Posterior vena cava (tissue), 2 donors: ENCODE data around the gene TMEM94. TPM values are rescaled to one million over a fixed set of nuclear protein-coding genes. Genes with fewer than 3 reads are reported as not detected.
"Not testable (repeated sequence)": the region's sequence is repeated elsewhere in the genome, so short reads cannot be mapped to it uniquely, and the experiment has no call there.

Experiments used
- DNase-seq: peaks from one replicate; pipeline ENCODE4 v3.0.0-alpha.2; 2020; ENCODE audit warnings: low spot score
- intact Hi-C, 2 donors: fragments of 100-400 bp; cut with DNase I; formaldehyde crosslinking; loops; one replicate each; pipeline versions ENCODE4 v1.14.1 to v1.14.2; 2022 to 2023
- total RNA-seq, 2 donors: library from RNA; stranded (reverse); fragmentation: NEBNext Ultra II Directional; extraction: Animal tissue kit (Norgen Biotek cat#: 25700); gene quantifications; one replicate each; pipeline ENCODE4 v1.2.1, GENCODE V29; 2021
- donor health status: DM: yes; HTN: yes; CAD: no.
- donor health status: DM: yes; HTN: yes; CAD: no.

Gene TMEM94
- total RNA-seq, 2 donors from 2014 or later: 53.8 to 64.3 TPM

DNA sequence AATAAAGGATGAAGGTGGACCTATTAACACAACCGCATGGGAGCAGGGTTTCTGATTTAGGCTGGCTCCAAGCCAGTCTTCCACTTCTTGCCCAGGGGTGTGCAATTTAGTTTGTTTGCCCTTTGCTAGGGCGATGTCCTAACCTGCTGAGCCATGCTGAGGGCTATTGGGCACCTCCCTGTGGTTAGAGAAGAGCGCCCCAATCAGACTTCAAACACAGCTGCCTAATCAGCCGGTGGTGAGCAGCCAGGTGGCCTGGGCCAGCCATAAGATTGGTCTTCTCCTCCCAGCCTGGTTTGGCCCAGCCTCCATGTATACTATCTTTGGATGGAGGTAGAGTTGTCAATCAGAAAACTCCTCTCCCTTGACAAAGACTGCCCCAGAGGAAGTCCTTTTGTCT, 15.7 kb downstream of the TMEM94 start:
- no peak for DNase-seq
- intact Hi-C loops: no loop called here

DNA sequence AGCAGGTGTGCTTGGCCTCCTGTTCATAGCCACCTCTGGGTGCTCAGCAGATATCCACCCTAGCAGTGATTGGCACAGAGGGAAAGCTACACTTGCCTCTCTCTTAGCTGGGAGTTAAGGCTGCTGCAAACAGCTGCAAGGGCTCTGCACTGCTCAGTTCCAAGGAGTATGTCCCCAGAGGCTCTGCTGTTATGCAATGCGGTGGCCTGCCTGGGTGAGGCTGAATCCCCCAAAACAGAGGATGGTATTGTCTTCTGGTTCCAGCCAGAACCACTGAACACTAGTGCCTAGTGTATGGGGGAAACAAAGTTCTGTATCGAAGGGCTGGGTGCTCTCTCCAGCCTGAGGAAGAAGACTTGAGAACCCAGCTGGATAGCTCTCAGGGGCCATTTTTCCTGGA, 16.8 kb downstream of the TMEM94 start:
- DNase-seq: no peak
- intact Hi-C loops: no loop called here

DNA sequence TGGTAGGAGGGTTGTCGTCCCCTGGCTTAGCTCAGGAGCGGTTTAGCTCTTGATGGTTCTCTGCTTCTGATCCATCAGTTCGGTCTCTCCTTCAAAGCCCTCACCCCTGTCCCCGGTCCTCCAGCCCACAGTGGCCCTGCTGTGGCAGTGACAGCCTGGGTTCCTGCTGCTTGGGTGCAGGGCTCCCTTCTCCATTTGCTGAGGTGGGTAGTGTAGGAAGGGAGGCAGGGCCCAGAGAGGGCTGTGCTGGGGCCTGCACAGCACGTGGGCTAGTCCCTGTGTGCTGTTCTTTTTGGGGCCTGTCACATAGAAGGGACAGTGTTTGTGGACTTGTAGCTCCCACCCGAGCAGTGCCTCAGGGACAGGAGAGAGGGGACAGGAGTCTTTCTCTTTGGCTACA, 18.3 kb downstream of the TMEM94 start:
- DNase-seq: no peak
- intact Hi-C loops: loop anchor here in 1 of 2 donors (1.0 kb wide), 1 partner anchor 33 kb away; no protein-coding TSS in a partner anchor

DNA sequence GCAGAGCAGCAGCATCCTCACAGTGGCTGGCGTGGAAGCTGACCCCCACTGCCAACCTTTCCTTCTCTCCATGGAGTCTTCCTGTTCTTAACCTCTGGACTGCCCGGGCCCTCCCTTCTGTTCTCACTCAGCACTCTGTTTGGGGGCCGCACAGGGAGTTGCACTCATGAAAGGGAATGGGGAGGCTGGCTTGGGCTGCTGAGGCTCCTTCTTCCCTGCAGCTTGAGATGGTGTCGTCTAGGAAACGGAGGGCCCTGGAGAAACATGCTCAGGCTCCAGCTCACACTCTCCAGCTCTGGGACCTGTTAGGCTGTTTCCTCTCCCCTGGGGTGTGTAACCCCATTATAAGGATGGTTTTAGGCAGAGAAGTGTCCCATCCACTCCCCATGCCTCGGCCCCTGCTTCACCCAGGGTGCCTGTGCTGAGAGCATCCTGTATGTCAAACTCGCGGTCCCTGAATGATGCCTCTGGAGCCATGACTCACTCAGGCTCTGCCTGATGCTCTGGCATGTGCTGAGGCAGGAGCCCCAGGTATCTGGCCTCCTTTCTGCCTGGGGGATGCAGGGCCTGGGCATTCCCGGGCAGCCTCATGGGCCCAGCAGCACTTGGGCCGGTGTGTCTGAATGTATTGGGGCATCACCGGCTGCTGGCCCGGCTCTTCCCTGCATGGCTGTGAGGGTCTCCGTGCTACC, 18.9 kb downstream of the TMEM94 start:
- DNase-seq: no peak
- intact Hi-C loops: no loop called here

DNA sequence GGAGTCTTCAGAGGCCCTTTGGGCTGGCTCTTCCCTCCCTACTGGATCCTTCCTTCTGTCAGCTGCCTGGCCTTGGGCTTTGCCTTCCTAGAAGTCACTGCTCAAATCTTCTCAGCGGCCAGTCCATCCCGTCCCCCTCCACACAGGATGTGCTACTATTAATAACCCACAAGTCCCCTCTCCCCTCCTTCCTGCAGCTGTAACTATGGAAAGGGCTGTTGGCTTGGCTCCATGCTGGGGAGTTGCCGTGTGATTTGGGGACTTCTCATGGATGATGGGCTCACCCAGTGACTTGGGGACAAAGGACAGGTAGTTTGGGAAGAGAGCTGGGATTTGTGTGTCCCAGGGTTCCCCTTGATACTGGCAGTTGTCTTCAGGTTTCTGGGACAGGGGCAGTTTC, 19.4 kb downstream of the TMEM94 start:
- no peak for DNase-seq
- intact Hi-C loops: no loop called here

DNA sequence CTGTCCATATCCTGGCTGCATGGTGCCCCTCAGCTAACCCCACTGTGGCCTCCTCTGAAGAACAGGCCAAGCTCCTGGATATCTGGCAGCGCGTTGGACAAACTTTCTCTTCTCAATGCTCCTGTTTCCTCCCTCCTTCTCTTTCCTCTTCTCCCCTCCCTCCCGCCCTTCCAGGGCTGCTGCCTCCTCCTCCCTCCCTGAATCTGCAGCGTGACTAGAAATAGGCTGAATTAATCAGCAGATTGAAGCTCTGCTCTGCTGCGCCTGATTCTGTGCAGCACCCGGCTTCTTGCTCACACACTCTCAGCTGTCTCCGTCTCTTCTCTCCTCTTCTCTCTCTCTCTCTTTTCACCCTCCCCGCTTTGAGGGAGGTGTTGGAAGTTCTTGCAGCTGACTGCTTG, 19.8 kb downstream of the TMEM94 start:
- DNase-seq: no peak
- intact Hi-C loops: no loop called here

DNA sequence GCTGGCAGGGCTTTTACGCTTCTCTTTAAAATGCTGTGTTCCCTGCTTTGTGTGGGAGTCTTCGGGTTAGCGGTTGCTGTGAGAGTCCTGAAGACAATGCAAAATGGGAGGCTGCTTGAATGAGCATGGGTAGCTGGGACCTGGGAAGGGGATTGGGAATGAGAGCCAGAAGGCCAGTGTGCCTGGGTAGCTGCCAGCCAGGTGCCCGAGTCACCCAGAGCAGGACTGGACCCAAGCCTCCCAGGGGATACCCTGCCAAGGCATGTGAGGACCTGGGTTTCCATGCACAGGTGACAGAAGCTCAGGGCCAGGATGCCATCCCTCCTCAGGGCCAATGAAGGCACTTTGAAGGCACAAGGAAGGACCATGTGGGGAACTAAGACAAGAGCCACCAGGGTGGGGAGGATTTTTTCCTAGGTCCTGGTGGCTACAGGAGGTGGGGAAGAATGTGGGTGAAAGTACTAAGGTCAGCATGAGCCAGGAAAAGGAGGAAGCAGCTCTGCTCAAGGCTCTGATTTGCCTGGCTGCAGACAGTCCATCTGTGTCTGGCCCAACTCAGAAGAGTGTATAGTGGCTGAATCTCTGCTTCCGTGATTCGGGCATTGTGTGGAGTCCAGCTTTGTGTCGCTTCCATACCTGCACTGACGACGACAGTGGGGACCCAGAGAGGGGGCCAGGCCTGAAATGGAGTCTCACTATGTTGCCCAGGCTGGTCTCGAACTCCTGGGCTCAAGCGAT, 20.5 kb downstream of the TMEM94 start:
- DNase-seq: no peak
- intact Hi-C loops: no loop called here

DNA sequence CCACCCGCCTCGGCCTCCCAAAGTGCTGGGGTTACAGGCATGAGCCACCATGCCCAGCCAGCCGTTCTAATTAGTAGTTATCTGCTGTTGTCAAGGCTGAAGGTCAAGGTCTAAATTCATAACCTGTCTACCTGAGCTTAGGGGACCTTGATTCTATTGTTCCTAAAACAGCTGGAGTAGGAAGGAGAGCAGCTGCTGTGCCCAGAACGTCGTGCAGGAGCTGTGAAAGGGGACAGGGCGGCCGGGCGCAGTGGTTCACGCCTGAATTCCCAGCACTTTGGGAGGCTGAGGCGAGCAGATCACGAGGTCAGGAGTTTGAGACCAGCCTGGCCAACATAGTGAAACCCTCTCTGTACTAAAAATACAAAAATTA, 21.0 kb downstream of the TMEM94 start:
- DNase-seq, intact Hi-C loops: not testable (repeated sequence)

DNA sequence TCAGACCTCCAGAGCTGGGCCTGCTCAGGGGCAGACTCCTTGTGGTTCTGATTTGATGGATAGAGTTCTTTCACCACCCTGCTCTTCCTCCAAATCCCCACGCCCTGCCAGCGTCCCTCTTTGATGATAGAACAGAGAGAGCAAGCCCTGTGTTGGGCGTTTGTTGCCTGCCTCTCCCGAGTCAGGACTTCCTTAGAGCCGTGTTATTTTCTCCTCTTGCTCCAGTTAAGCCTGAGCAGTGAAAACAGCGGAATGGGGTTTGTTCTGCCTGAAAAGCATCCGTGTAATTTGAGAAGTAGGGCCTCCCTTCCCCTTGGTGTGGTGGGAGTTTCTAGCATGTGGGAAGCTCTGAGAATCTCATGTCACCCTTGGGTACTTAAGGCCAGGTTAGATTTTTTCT, 22.1 kb downstream of the TMEM94 start:
- DNase-seq: no peak
- intact Hi-C loops: no loop called here

DNA sequence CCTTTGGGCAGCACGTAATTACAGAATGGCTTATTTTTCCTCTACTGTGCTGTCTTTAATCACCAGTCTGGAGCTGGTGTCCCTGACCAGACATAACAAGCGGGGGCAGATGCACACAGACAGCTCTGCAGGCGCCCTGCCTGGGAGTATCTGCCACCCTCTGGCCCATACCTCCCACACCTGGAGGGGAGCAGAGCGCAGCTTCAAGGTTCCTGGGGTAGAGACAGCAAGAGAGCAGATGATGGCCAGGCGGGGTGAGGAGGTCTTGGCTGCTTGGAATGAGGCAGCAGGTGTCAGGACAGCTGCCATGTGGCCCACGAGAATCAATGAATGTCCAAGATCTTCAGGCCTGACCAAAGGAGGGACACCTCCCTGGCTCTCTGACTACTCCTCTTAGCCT, 23.8 kb downstream of the TMEM94 start:
- no peak for DNase-seq
- intact Hi-C loops: no loop called here

DNA sequence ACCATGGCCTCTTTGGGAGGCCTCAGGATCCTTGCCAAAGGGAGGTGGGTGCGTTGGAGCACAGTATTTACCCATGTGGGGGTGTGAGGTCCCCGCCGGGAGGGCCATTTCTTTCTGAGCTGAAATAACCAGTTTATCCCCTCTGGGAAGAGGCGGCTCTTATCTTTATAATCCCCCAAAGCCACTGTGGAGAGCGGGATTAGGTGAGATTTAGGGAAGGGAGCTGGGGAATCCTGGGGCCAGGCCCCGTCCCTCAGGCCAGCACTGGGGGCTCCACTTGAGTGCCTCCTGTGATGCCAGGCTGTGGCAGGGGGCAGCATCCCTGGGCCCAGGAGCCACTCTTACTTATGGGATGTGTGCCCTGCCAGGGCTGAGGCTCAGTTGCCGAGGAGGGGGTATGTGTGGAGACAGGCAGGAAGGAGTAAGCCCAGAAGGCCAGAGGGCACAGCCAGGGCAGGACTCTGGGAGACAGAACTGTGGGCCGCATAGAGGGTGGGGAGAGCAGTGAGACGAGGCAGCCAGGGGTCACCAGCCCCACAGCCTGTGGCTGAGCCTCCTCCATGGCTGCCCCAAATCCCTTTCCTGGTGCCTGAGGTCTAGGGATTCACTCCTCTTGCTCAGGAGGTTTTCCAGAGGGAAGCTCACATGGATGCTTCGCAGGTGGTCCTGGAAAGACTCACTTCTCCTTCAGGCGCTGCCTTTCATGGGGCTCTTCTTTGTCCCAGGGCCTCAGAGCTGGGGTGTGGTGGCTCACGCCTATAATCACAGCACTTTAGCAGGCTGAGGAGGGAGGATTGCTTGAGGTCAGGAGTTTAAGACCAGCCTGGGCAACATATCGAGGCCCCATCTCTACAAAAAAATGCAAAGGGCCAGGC, 25.0 kb downstream of the TMEM94 start:
- no peak for DNase-seq

DNA sequence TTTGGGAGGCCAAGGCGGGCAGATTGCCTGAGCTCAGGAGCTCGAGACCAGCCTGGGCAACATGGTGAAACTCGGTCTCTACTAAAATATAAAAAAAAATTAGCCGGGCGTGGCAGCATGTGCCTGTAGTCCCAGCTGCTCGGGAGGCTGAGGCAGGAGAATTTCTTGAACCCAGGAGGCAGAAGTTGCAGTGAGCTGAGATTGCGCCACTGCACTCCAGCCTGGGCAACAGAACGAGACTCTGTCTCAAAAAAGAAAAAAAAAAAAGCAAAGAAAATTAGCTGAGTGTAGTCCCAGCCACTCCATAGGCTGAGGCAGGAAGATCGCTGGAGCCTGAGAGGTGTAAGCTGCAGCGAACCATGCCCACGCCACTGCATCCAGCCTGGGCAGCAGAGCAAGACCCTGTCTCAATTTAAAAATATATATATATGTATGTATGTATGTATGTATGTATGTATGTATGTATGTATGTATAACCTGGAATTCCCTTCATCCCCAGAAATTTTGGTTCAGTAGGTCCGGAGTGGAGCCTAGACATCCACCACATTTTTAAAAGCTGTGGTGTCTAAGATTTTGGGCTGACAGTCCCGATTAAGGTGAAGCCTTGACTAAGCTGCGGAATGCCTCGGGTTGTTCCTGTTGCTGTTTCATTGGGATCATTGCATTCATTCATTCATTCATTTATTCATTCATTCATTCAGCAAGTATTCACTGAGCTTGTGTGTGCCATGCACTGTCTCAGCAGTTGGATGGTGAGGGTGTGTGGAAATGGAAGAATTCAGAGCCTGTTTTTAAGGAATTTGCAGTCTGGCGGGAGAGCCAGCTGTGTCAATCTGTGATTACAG, 25.9 kb downstream of the TMEM94 start:
- intact Hi-C loops: no loop called here
- DNase-seq: no peak

More for the DNA sequence above, 25.0 kb downstream of the TMEM94 start:
- intact Hi-C loops: no loop called here

DNA sequence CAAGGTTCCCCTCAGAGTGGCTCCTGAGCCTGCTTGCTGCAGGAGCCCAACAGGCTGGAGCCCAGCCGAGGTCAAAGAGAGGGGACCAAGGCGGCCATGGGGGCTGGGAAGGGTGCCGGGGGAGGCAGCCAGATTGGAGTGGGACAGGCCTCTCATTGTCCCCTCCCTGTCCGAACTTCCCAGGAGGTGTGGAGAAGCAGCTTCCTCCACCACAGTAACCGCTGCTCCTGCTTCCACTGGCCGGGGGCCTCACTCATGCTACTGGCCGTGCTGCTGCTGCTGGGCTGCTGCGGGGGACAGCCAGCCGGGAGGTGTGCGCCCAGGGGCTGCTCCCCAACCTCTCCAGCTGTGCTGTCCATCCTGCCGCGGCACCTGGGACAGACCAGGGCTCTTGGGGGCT, 29.3 kb downstream of the TMEM94 start:
- DNase-seq: no peak
- intact Hi-C loops: no loop called here

DNA sequence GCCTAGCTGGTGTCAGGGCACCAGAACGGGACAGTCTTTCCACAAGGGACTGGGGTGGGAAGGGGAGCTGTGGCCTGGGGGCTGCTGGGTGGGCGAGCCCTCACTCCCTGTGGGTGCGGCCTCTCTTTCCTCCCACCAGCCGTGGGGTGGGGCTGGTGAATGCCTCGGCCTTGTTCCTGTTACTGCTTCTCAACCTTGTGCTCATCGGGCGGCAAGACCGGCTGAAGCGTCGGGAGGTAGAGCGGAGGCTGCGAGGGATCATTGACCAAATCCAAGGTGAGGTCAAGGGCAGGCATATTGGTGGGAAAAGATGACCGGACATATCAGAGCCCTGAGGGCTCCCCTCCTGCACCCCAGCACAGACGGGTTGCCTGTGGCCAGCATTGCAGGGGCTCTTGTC, 29.7 kb downstream of the TMEM94 start:
- intact Hi-C loops: no loop called here
- DNase-seq: no peak

DNA sequence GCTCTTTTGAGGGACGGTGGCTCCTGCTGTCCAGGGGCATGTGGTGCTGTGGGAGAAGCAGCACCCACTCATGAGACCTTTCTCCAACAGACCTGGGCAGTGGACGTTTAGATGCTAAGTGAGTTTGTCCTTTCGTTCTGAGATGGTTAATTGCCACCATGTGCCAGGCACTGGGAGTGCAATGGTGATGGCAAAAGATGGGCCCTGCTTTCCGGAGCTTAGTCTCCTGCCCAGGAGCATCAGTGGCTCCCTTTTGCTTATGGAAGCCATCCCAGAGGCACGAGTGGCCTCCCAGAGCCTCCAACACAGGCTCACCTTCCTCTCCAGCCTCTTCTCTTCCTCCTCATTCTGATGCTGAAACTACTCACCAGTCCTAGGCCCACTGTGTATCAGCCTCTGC, 30.5 kb downstream of the TMEM94 start:
- no peak for DNase-seq
- intact Hi-C loops: no loop called here

DNA sequence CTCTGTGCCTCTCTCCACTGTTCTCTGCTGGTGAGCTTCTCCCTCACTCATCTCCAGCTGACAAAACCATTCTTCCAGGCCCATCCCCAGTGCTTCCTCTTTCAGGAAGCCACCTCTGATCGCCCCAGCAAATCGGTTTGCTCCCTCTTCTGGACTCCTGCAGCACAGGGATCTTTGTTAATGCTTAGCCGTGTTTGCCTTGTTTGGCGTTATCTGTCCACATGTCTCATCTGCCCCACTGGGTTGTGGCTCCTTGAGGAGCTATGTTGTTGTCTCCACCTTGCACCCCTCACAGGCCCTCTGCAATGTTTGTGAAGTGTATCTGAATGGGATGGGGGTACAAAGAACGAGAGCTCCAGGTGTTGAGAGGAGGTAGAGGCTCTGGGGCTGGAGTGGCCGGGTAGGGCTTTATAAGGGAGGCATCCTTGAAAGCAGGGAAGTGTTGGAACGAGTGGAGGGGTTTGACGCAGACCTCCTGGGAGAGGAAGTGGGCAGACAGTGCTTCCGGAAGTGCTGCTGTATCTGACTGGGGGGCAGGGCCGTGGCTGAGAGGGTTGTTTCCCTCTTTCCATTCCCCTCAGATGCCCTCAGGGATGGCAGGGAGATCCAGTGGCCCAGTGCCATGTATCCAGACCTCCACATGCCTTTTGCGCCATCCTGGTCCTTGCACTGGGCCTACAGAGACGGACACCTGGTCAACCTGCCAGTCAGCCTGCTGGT, 31.1 kb downstream of the TMEM94 start:
- intact Hi-C loops: no loop called here
- no peak for DNase-seq

DNA sequence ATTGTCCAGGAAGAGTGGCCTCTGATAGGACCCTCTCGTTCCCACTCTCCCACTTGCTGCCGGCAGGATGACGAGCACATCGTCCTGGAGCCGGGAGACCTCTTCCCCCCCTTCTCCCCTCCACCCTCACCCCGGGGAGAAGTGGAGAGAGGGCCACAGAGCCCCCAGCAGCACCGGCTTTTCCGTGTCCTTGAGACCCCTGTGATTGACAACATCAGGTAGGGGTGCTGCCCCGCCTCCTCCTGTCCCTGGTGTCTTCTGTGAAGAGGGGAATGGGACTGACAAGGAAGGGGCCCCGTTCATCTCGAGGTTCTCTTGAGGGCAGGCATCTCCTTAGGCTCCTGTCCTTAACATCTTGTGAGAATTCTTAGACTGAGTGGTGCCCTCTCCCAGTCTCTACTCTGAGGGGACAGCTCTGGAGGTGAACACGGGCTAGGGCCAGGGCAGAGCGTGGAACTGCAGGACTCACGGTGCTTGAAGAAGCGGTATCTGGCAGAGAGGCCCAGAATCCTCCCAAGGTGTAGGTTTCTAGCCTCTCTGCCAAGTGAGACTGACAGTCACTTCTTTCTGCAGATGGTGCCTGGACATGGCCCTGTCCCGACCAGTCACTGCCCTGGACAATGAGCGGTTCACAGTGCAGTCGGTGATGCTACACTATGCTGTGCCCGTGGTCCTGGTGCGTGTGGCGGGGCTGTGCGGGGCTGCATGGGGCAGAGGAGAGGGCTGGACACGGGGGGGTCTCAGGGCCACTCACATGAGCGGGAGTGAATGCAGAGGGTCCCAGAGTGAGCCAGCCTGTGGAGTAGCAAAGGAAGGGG, 32.5 kb downstream of the TMEM94 start:
- no peak for DNase-seq
- intact Hi-C loops: loop anchor here in 1 of 2 donors (1.0 kb wide), 1 partner anchor 34 kb away; no protein-coding TSS in a partner anchor

DNA sequence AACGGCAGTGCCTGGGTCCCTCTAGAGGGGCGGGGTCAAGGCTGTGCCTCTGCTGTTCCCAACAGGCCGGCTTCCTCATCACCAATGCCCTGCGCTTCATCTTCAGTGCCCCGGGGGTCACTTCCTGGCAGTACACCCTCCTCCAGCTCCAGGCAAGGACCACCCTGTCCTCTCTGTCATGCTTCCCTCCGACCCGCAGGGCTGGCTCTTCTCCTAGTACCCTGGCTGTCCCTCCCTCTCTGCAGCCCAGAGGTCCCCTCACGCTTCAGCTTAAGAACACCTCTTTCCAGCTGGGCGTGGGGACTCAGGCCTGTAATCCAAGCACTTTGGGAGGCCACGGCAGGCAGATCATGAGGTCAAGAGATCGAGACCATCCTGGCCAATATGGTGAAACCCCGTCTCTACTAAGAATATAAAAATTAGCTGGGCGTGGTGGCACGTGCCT, 33.1 kb downstream of the TMEM94 start:
- intact Hi-C loops: loop anchor here in 1 of 2 donors (1.0 kb wide), 1 partner anchor 34 kb away; no protein-coding TSS in a partner anchor
- DNase-seq: no peak
